HepG2 (cell line): ENCODE data around the gene TMEM107. TPM values are rescaled to one million over a fixed set of nuclear protein-coding genes. Genes with fewer than 3 reads are reported as not detected.

Source experiments
- ATAC-seq: fragments of 200-7000 bp; cut with Tn5 transposase; 3 replicates; pipeline ENCODE4 v1.9.1; 2020; ENCODE audit warnings: mild to moderate bottlenecking, moderate library complexity
- BruUV-seq: library from RNA; stranded (reverse); fragments of 400-500 nt; replicated peaks from 2 replicates; lab custom pipeline; 2021; lab: Mats Ljungman, UMichigan
- CTCF ChIA-PET: fragments of 300-600 bp; formaldehyde crosslinking; extraction: SDS; loops from one replicate; lab custom pipeline; 2021; ENCODE audit warnings: low total read pairs, inconsistent platforms, low intra/inter-chr PET ratio; lab: Yijun Ruan, JAX
- POLR2A ChIA-PET: fragments of 350-600 bp; sonication (Branson Sonifier 250); formaldehyde crosslinking; loops from one replicate; lab custom pipeline; 2020; ENCODE audit warnings: antibody characterized with exemption, inconsistent platforms; lab: Yijun Ruan, JAX
- DNase-seq: peaks from one replicate; pipeline ENCODE4 v3.0.0-alpha.2; 2015; ENCODE audit warnings: low spot score
- FAIRE-seq: peaks from 3 replicates; lab custom pipeline; 2011; peaks lifted over from hg19 to GRCh38; lab: Jason Lieb, UNC
- H2AFZ ChIP-seq: one replicate; pipeline ENCODE4 v1.6.1; 2011; ENCODE audit warnings: low read length, inconsistent platforms
- H3K27ac ChIP-seq: fragments of 300-600 bp; 3 replicates; pipeline ENCODE4 v1.8.0; 2011; ENCODE audit warnings: mixed run types, mild to moderate bottlenecking, mixed read lengths, low read length, inconsistent platforms; ENCODE audit not compliant: insufficient read depth; ENCODE audit errors: extremely low read length
- H3K27me3 ChIP-seq, 2 experiments: fragments of 200-600 bp in 1 of 2; 2 replicates in 1 of 2; 3 replicates in 1 of 2; pipeline versions ENCODE4 v1.6.0 to v1.8.0; 2011; ENCODE audit warnings: low read length in 2 of 2, mild to moderate bottlenecking in 2 of 2, moderate library complexity in 2 of 2, inconsistent platforms in 1 of 2; ENCODE audit not compliant: insufficient read depth in 2 of 2, control insufficient read depth in 1 of 2
- H3K36me3 ChIP-seq, 2 experiments: fragments of 200-600 bp in 1 of 2; replicated peaks in 1 of 2; 2 replicates in 1 of 2; 3 replicates in 1 of 2; pipeline versions ENCODE4 v1.5.1 to v1.8.0; 2011; ENCODE audit warnings: low read length in 2 of 2, inconsistent platforms in 1 of 2; ENCODE audit not compliant: insufficient read depth in 2 of 2, control insufficient read depth in 1 of 2
- H3K4me1 ChIP-seq: 2 replicates; pipeline ENCODE4 v1.5.1; 2012; ENCODE audit warnings: low read length, inconsistent platforms; ENCODE audit not compliant: insufficient read depth
- H3K4me2 ChIP-seq: 2 replicates; pipeline ENCODE4 v1.6.0; 2011; ENCODE audit warnings: low read depth, low read length, inconsistent platforms
- H3K4me3 ChIP-seq, 3 experiments: fragments of 200-600 bp in 1 of 3; sonication (generic), shearing (Covaris generic) in 1 of 3; replicated peaks in 1 of 3; 2 replicates each; pipeline ENCODE4 v1.5.1; 2011 to 2016; ENCODE audit warnings: low read length in 3 of 3, inconsistent platforms in 2 of 3, low read depth in 2 of 3, mild to moderate bottlenecking in 2 of 3, control low read depth in 1 of 3, mixed read lengths in 1 of 3; ENCODE audit not compliant: insufficient read depth in 1 of 3
- H3K79me2 ChIP-seq: one replicate; pipeline ENCODE4 v1.6.1; 2011; ENCODE audit warnings: low read length, inconsistent platforms; ENCODE audit not compliant: insufficient read depth
- H3K9ac ChIP-seq: 2 replicates; pipeline ENCODE4 v1.6.0; 2011; ENCODE audit warnings: mild to moderate bottlenecking, low read depth, low read length, inconsistent platforms; ENCODE audit not compliant: insufficient read depth
- H3K9me3 ChIP-seq: 2 replicates; pipeline ENCODE4 v1.5.1; 2012; ENCODE audit warnings: mild to moderate bottlenecking, low read length
- H4K20me1 ChIP-seq: 2 replicates; pipeline ENCODE4 v1.6.0; 2011; ENCODE audit warnings: inconsistent platforms, mild to moderate bottlenecking, low read length, moderate library complexity; ENCODE audit not compliant: insufficient read depth
- ELF3 ChIP-seq: IDR thresholded peaks from 2 replicates; pipeline ENCODE4 v1.6.1; 2016; ENCODE audit warnings: missing genetic modification reagents, missing compliant biosample characterization
- FOSL2 ChIP-seq: sonication (generic); formaldehyde crosslinking; IDR thresholded peaks from 2 replicates; pipeline ENCODE4 v1.4.0; 2020; ENCODE audit warnings: missing genetic modification reagents
- KDM5B ChIP-seq: sonication (generic); formaldehyde crosslinking; IDR thresholded peaks from 2 replicates; pipeline ENCODE4 v1.4.0; 2020; ENCODE audit warnings: missing genetic modification reagents, mild to moderate bottlenecking, borderline replicate concordance
- MED8 ChIP-seq: sonication (generic); formaldehyde crosslinking; IDR thresholded peaks from 2 replicates; pipeline ENCODE4 v1.8.1; 2023; ENCODE audit warnings: mild to moderate bottlenecking, missing genetic modification reagents; ENCODE audit not compliant: insufficient replicate concordance
- MZF1 ChIP-seq: sonication (generic); formaldehyde crosslinking; IDR thresholded peaks from 2 replicates; pipeline ENCODE4 v1.8.1; 2023; ENCODE audit warnings: mild to moderate bottlenecking, missing genetic modification reagents, borderline replicate concordance
- POLR2G ChIP-seq: fragments of 200-400 bp; formaldehyde crosslinking; IDR thresholded peaks from 2 replicates; pipeline ENCODE4 v1.6.1; 2018; ENCODE audit warnings: mild to moderate bottlenecking, low read depth, low read length, moderate library complexity
- ZMYM2 ChIP-seq: sonication (generic); formaldehyde crosslinking; IDR thresholded peaks from 2 replicates; pipeline ENCODE4 v1.8.0; 2022; ENCODE audit warnings: mild to moderate bottlenecking, missing genetic modification reagents
- ZNF441 ChIP-seq: sonication (generic); formaldehyde crosslinking; IDR thresholded peaks from 2 replicates; pipeline ENCODE4 v1.7.0; 2021; ENCODE audit warnings: missing genetic modification reagents, borderline replicate concordance
- ZNF563 ChIP-seq: sonication (generic); formaldehyde crosslinking; IDR thresholded peaks from 2 replicates; pipeline ENCODE4 v1.8.0; 2022; ENCODE audit warnings: mild to moderate bottlenecking, moderate library complexity, missing genetic modification reagents
- ZNF766 ChIP-seq: sonication (generic); formaldehyde crosslinking; IDR thresholded peaks from 2 replicates; pipeline ENCODE4 v1.5.0; 2020; ENCODE audit warnings: missing genetic modification reagents, borderline replicate concordance
- WGBS: methylation state at CpG from one replicate; pipeline ENCODE4 v1.1.6; 2017; ENCODE audit warnings: low lambda C conversion rate; 5-methylcytosine and 5-hydroxymethylcytosine counted together
- in situ Hi-C: cut with HindIII; loops from 2 replicates; pipeline ENCODE4 v1.10.0; 2017; ENCODE audit warnings: low pct_unique_long_range_greater_than_20kb; ENCODE audit not compliant: extremely low pct_ligation_motif_present
- intact Hi-C: fragments of 100-400 bp; cut with micrococcal nuclease; formaldehyde crosslinking; loops from one replicate; pipeline ENCODE4 v1.10.0; 2022; ENCODE audit not compliant: unreplicated experiment
- polyA plus RNA-seq, 8 experiments: library from polyadenylated mRNA; depleted of rRNA in 3 of 8; stranded (reverse) in 7 of 8; unstranded in 1 of 8; fragments of >200 nt; fragmentation: Illumina TruSeq in 4 of 8; extraction: Trizol in 4 of 8; gene quantifications; 2 replicates each; pipeline versions ENCODE4 v1.2.1 to v1.2.3, GENCODE V29; 2011 to 2016; ENCODE audit warnings: low read depth in 4 of 8, missing spikeins in 1 of 8, mixed read lengths in 1 of 8; ENCODE audit not compliant: insufficient read depth in 1 of 8
- total RNA-seq, 5 experiments: library from RNA; depleted of rRNA; stranded (reverse); fragments of >200 nt; fragmentation: Illumina TruSeq; extraction: Trizol; gene quantifications; 2 replicates each; pipeline ENCODE4 v1.2.3, GENCODE V29; 2016; ENCODE audit warnings: low read depth in 1 of 5
- TF ChIP-seq, protein P1 (sequence below): sonication (generic); formaldehyde crosslinking; IDR thresholded peaks from 2 replicates; pipeline ENCODE4 v1.4.0; 2020; ENCODE audit warnings: missing genetic modification reagents
- TF ChIP-seq, protein P2 (sequence below): sonication (generic); formaldehyde crosslinking; IDR thresholded peaks from 2 replicates; pipeline ENCODE4 v1.5.0; 2020; ENCODE audit warnings: mild to moderate bottlenecking, missing genetic modification reagents, borderline replicate concordance
- TF ChIP-seq, protein P3 (sequence below): IDR thresholded peaks from 2 replicates; pipeline ENCODE4 v1.6.1; 2016; ENCODE audit warnings: low read depth, control low read depth

The TMEM107 gene
- total and polyA plus RNA-seq, 2 of the 13 experiments (the other 11 are each of a cell fraction or from before 2014, with no cell fraction given): 7.2 to 15.3 TPM

DNA sequence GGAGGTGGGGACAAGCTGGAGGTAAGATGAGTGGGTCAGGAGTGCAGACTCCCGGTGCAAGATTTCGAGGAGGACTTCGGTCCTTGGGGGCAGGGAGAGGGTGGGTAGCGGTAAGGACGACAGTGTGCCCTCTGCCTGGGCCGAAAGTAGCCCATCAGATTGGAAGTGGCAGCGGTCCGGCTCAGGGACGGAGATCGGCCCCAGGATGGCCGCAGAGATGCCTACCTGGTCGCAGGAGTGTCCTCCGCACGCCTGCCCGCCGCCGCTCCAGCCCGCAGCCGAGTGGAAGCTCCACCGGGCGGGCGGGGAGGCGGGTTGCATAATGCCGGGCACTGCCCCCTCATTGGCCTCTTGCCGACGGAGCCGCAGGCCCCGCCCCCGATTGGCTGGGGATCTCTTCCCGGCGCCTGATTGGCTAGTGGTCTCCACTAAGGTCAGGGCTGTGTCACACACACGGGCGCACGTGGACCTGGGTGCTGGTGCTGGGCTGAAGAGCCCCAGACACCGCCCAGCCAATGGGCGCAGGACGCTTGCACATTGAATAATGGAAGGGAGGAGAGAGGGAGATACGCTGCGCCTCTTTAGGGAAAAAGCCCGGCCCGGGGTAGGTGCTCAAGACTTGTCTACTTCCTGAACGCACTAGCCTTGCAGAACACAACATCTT, 23.9 kb downstream of the TMEM107 start, which contains the start of gene PER1:
Gene PER1, minus strand, starts transcription at position 293 of the 664 bp plus-strand sequence. CDS start 1,698 bp downstream, outside the sequence.
- Histone ChIP-seq H3K79me2 (peaks cover 4% of the 10 kb centered on the region), H3K27me3 (no peaks in the 10 kb centered on the region), H3K9me3 (no peaks in the 10 kb centered on the region), H3K9ac (peak within 1 kb of the TSS; percentile 68), H4K20me1 (no peaks in the 10 kb centered on the region), H2AFZ (no peak within 1 kb of the TSS), H3K4me1 (peaks cover 50% of the 10 kb centered on the region), H3K4me2 (peak within 1 kb of the TSS; percentile 97), H3K36me3 (peaks cover 5 to 20% of the 10 kb centered on the region in 2 experiments; a peak in 4 of 5 replicates), H3K27ac (peak within 1 kb of the TSS; percentile 91), H3K4me3 (peak within 1 kb of the TSS; percentile 46 to 70 (median 68); a peak in 5 of 6 replicates)
- ChIA-PET POLR2A (interaction anchor here (1.0 to 1.7 kb wide), 3 partner anchors 13 to 69 kb away, joined by 4 to 7 read pairs (median 7); no protein-coding TSS in a partner anchor), CTCF (no interaction called here)
- BruUV-seq: no TSS peak
- FAIRE-seq (no peak), ATAC-seq (peak; percentile 27), DNase-seq (peak; percentile 68)
- 56% methylated on average over 26 of the region's 42 CpGs for WGBS
- in situ Hi-C loops (no loop called here), intact Hi-C loops (loop anchor here (1.0 kb wide), 1 partner anchor 13 kb away; no protein-coding TSS in a partner anchor)
- TF ChIP-seq ZNF766 (CRISPR knock-in tag): 0 out of 2 replicates have a peak, but pooled peaks have one; percentile 21
- TF ChIP-seq ZMYM2 (CRISPR knock-in tag): 0 out of 2 replicates have a peak, but pooled peaks have one; percentile 45
- TF ChIP-seq ZNF441 (CRISPR knock-in tag): 0 out of 2 replicates have a peak, but pooled peaks have one; percentile 38
- TF ChIP-seq MZF1 (CRISPR knock-in tag): no peak
- TF ChIP-seq, protein P1, sequence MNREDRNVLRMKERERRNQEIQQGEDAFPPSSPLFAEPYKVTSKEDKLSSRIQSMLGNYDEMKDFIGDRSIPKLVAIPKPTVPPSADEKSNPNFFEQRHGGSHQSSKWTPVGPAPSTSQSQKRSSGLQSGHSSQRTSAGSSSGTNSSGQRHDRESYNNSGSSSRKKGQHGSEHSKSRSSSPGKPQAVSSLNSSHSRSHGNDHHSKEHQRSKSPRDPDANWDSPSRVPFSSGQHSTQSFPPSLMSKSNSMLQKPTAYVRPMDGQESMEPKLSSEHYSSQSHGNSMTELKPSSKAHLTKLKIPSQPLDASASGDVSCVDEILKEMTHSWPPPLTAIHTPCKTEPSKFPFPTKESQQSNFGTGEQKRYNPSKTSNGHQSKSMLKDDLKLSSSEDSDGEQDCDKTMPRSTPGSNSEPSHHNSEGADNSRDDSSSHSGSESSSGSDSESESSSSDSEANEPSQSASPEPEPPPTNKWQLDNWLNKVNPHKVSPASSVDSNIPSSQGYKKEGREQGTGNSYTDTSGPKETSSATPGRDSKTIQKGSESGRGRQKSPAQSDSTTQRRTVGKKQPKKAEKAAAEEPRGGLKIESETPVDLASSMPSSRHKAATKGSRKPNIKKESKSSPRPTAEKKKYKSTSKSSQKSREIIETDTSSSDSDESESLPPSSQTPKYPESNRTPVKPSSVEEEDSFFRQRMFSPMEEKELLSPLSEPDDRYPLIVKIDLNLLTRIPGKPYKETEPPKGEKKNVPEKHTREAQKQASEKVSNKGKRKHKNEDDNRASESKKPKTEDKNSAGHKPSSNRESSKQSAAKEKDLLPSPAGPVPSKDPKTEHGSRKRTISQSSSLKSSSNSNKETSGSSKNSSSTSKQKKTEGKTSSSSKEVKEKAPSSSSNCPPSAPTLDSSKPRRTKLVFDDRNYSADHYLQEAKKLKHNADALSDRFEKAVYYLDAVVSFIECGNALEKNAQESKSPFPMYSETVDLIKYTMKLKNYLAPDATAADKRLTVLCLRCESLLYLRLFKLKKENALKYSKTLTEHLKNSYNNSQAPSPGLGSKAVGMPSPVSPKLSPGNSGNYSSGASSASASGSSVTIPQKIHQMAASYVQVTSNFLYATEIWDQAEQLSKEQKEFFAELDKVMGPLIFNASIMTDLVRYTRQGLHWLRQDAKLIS: no peak
- peak; percentile 65; the same call in 1 of the 2 replicates for TF ChIP-seq KDM5B (CRISPR knock-in tag)
- peak; percentile 53; the same call in 1 of the 2 replicates for TF ChIP-seq POLR2G
- TF ChIP-seq ZNF563 (CRISPR knock-in tag): 0 out of 2 replicates have a peak, but pooled peaks have one; percentile 29
- TF ChIP-seq, protein P2, sequence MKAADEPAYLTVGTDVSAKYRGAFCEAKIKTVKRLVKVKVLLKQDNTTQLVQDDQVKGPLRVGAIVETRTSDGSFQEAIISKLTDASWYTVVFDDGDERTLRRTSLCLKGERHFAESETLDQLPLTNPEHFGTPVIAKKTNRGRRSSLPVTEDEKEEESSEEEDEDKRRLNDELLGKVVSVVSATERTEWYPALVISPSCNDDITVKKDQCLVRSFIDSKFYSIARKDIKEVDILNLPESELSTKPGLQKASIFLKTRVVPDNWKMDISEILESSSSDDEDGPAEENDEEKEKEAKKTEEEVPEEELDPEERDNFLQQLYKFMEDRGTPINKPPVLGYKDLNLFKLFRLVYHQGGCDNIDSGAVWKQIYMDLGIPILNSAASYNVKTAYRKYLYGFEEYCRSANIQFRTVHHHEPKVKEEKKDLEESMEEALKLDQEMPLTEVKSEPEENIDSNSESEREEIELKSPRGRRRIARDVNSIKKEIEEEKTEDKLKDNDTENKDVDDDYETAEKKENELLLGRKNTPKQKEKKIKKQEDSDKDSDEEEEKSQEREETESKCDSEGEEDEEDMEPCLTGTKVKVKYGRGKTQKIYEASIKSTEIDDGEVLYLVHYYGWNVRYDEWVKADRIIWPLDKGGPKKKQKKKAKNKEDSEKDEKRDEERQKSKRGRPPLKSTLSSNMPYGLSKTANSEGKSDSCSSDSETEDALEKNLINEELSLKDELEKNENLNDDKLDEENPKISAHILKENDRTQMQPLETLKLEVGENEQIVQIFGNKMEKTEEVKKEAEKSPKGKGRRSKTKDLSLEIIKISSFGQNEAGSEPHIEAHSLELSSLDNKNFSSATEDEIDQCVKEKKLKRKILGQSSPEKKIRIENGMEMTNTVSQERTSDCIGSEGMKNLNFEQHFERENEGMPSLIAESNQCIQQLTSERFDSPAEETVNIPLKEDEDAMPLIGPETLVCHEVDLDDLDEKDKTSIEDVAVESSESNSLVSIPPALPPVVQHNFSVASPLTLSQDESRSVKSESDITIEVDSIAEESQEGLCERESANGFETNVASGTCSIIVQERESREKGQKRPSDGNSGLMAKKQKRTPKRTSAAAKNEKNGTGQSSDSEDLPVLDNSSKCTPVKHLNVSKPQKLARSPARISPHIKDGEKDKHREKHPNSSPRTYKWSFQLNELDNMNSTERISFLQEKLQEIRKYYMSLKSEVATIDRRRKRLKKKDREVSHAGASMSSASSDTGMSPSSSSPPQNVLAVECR: peak; percentile 79; the same call in 1 of the 2 replicates
- TF ChIP-seq FOSL2 (CRISPR knock-in tag): peak; percentile 43
- TF ChIP-seq MED8: no peak
- TF ChIP-seq, protein P3, sequence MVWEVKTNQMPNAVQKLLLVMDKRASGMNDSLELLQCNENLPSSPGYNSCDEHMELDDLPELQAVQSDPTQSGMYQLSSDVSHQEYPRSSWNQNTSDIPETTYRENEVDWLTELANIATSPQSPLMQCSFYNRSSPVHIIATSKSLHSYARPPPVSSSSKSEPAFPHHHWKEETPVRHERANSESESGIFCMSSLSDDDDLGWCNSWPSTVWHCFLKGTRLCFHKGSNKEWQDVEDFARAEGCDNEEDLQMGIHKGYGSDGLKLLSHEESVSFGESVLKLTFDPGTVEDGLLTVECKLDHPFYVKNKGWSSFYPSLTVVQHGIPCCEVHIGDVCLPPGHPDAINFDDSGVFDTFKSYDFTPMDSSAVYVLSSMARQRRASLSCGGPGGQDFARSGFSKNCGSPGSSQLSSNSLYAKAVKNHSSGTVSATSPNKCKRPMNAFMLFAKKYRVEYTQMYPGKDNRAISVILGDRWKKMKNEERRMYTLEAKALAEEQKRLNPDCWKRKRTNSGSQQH (CRISPR knock-in tag): peak; percentile 72; the same call in 1 of the 2 replicates
- 0 out of 2 replicates have a peak, but pooled peaks have one; percentile 19 for TF ChIP-seq ELF3 (CRISPR knock-in tag)
